ENCODE measurements around the gene BRINP3. TPM values are rescaled to one million over a fixed set of nuclear protein-coding genes. Genes with fewer than 3 reads are reported as not detected.

BRINP3 gene
- total and polyA plus RNA-seq, 2 experiments from 2014 or later = not detected

- TF ChIP-seq REST (IDR thresholded peaks at IDR 0.05; ENCODE audit: unreplicated experiment) = no peak
- TF ChIP-seq EZH2phosphoT487 (IDR thresholded peaks at IDR 0.05; ENCODE audit: unreplicated experiment) = no peak
- TF ChIP-seq NANOG (IDR thresholded peaks at IDR 0.05; ENCODE audit: borderline replicate concordance) = no peak
- TF ChIP-seq CREB1 (CRISPR knock-in tag; IDR thresholded peaks at IDR 0.05; ENCODE audit: low read depth) = no peak
- no peak for TF ChIP-seq ZNF114 (CRISPR knock-in tag; IDR thresholded peaks at IDR 0.05)
- TF ChIP-seq ZNF331 (CRISPR knock-in tag; IDR thresholded peaks at IDR 0.05; ENCODE audit: low read depth) = no peak
Observed at GRCh38 chr1:190207733-190208132, 269.9 kb downstream of the BRINP3 start (continued).

GRCh38 chr1:190205713-190206112 lies 272.0 kb downstream of the BRINP3 start:
- no peaks in the 10 kb centered on the region for H3F3A ChIP-seq (replicated peaks; ENCODE audit: low read depth)
- no peak for TF ChIP-seq ZNF462 (CRISPR knock-in tag; IDR thresholded peaks at IDR 0.05)
- no peak for TF ChIP-seq REST (IDR thresholded peaks at IDR 0.05; ENCODE audit: unreplicated experiment)
- no peak for TF ChIP-seq NANOG (IDR thresholded peaks at IDR 0.05; ENCODE audit: borderline replicate concordance)
- no peak for TF ChIP-seq POLR2AphosphoS5 (IDR thresholded peaks at IDR 0.05; ENCODE audit: low read depth)
- TF ChIP-seq JUNB (IDR thresholded peaks at IDR 0.05; ENCODE audit: unreplicated experiment) = no peak
- TF ChIP-seq, protein P1, sequence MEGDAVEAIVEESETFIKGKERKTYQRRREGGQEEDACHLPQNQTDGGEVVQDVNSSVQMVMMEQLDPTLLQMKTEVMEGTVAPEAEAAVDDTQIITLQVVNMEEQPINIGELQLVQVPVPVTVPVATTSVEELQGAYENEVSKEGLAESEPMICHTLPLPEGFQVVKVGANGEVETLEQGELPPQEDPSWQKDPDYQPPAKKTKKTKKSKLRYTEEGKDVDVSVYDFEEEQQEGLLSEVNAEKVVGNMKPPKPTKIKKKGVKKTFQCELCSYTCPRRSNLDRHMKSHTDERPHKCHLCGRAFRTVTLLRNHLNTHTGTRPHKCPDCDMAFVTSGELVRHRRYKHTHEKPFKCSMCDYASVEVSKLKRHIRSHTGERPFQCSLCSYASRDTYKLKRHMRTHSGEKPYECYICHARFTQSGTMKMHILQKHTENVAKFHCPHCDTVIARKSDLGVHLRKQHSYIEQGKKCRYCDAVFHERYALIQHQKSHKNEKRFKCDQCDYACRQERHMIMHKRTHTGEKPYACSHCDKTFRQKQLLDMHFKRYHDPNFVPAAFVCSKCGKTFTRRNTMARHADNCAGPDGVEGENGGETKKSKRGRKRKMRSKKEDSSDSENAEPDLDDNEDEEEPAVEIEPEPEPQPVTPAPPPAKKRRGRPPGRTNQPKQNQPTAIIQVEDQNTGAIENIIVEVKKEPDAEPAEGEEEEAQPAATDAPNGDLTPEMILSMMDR (conservative IDR thresholded peaks at IDR 0.05; ENCODE audit: low read depth in 2 of 2) = no peak

More at GRCh38 chr1:190205713-190206112, 272.0 kb downstream of the BRINP3 start:
- H3K36me3 ChIP-seq (ENCODE audit: insufficient read depth) = no peaks in the 10 kb centered on the region
- no peak overlapping the region for H3K4me3 ChIP-seq
- H3K79me2 ChIP-seq (replicated peaks; ENCODE audit: insufficient read depth) = no peaks in the 10 kb centered on the region
- H2AFZ ChIP-seq = no peak overlapping the region
- H3K27ac Mint-ChIP-seq = no peak overlapping the region
- no peaks in the 10 kb centered on the region for H3K27me3 Mint-ChIP-seq (ENCODE audit: insufficient read depth, low read depth, poor library complexity)
- no peaks in the 10 kb centered on the region for H3K4me1 Mint-ChIP-seq
- peaks cover 5% of the 10 kb centered on the region for H3K9me3 Mint-ChIP-seq
- H3K36me3 Mint-ChIP-seq (ENCODE audit: low read depth) = peaks cover 5% of the 10 kb centered on the region; the same call in 1 of the 3 replicates
- no peak overlapping the region for H3K4me3 Mint-ChIP-seq
- H3K9me2 ChIP-seq (ENCODE audit: insufficient read depth) = peaks cover under 1% of the 10 kb centered on the region; the same call in 1 of the 2 replicates
- H3K27me3 ChIP-seq (ENCODE audit: insufficient read depth) = no peaks in the 10 kb centered on the region
- no peak overlapping the region for H3K4me2 ChIP-seq
- H3K27ac ChIP-seq (ENCODE audit: low read depth) = no peak overlapping the region
- H4K20me1 ChIP-seq (replicated peaks; ENCODE audit: insufficient read depth) = no peaks in the 10 kb centered on the region
- ATAC-seq (no peak), DNase-seq (ENCODE audit: low spot score) (no peak)
- H3K4me1 ChIP-seq (ENCODE audit: insufficient read depth) = no peaks in the 10 kb centered on the region
